CD4-positive, alpha-beta T cell treated with Interleukin-4 for 4 hours (primary cell): ENCODE results near the gene BCL2.

ENCODE experiments used
- DNase-seq: peaks from one replicate; pipeline ENCODE4 v3.0.0-alpha.2; 2020

Gene BCL2

GRCh38 chr18:63177919-63178821, 141.4 kb downstream of the BCL2 start:
- no peak for DNase-seq

- no peak for DNase-seq
Observed at GRCh38 chr18:63177259-63177658, 142.3 kb downstream of the BCL2 start.

GRCh38 chr18:63175264-63175663, 144.3 kb downstream of the BCL2 start:
- no peak for DNase-seq

- DNase-seq: no peak
Observed at GRCh38 chr18:63173983-63174382, 145.6 kb downstream of the BCL2 start.

- DNase-seq: no peak
Observed at GRCh38 chr18:63169853-63170252, 149.7 kb downstream of the BCL2 start.

- no peak for DNase-seq
Observed at GRCh38 chr18:63168287-63168686, 151.3 kb downstream of the BCL2 start.

- no peak for DNase-seq
Observed at GRCh38 chr18:63166142-63166541, 153.4 kb downstream of the BCL2 start.

GRCh38 chr18:63164396-63164795, 155.2 kb downstream of the BCL2 start:
- no peak for DNase-seq

- peak; percentile 40 for DNase-seq
Observed at GRCh38 chr18:63162271-63163014, 157.1 kb downstream of the BCL2 start.

GRCh38 chr18:63161761-63162195, 157.8 kb downstream of the BCL2 start:
- DNase-seq: peak; percentile 97

GRCh38 chr18:63161032-63161760, 158.4 kb downstream of the BCL2 start:
- peak; percentile 93 for DNase-seq

- DNase-seq: no peak
Observed at GRCh38 chr18:63160172-63160995, 159.2 kb downstream of the BCL2 start.

- no peak for DNase-seq
Observed at GRCh38 chr18:63159590-63159989, 160.0 kb downstream of the BCL2 start.

GRCh38 chr18:63158676-63159291, 160.8 kb downstream of the BCL2 start:
- DNase-seq: peak; percentile 67

- no peak for DNase-seq
Observed at GRCh38 chr18:63158012-63158631, 161.4 kb downstream of the BCL2 start.

- peak; percentile 67 for DNase-seq
Observed at GRCh38 chr18:63157293-63158011, 162.1 kb downstream of the BCL2 start.

- no peak for DNase-seq
Observed at GRCh38 chr18:63155910-63156773, 163.4 kb downstream of the BCL2 start.

- peak; percentile 92 for DNase-seq
Observed at GRCh38 chr18:63155169-63155852, 164.3 kb downstream of the BCL2 start.
